Measurements from ENCODE around the gene STRA8.

Gene STRA8

GRCh38 chr7:135195968-135196629 is 37.5 kb upstream of the STRA8 start:
- H3K4me3 ChIP-seq (ENCODE audit: severe bottlenecking) = no peak overlapping the region
- H3K27me3 ChIP-seq (ENCODE audit: insufficient read depth, poor library complexity, severe bottlenecking) = no peaks in the 10 kb centered on the region
- TF ChIP-seq CTCF (IDR thresholded peaks at IDR 0.05; ENCODE audit: poor library complexity, severe bottlenecking) = no peak
- no peak overlapping the region for H3K27ac ChIP-seq (ENCODE audit: poor library complexity, severe bottlenecking)
- no peak for ATAC-seq (ENCODE audit: low read depth)
- no peaks in the 10 kb centered on the region for H3K9me3 ChIP-seq (ENCODE audit: severe bottlenecking)
- no peak for DNase-seq (ENCODE audit: low spot score)
- peaks cover 12% of the 10 kb centered on the region for H3K4me1 ChIP-seq (ENCODE audit: insufficient read depth, poor library complexity, severe bottlenecking)
- H3K36me3 ChIP-seq (ENCODE audit: low read depth) = peaks cover 57% of the 10 kb centered on the region

GRCh38 chr7:135197343-135197742 is 36.3 kb upstream of the STRA8 start:
- DNase-seq (ENCODE audit: low spot score) (no peak), ATAC-seq (ENCODE audit: low read depth) (no peak)
- H3K27ac ChIP-seq (ENCODE audit: poor library complexity, severe bottlenecking) = no peak overlapping the region
- peaks cover 12% of the 10 kb centered on the region for H3K4me1 ChIP-seq (ENCODE audit: insufficient read depth, poor library complexity, severe bottlenecking)
- TF ChIP-seq CTCF (IDR thresholded peaks at IDR 0.05; ENCODE audit: poor library complexity, severe bottlenecking) = no peak
- no peaks in the 10 kb centered on the region for H3K9me3 ChIP-seq (ENCODE audit: severe bottlenecking)
- no peaks in the 10 kb centered on the region for H3K27me3 ChIP-seq (ENCODE audit: insufficient read depth, poor library complexity, severe bottlenecking)
- peaks cover 61% of the 10 kb centered on the region for H3K36me3 ChIP-seq (ENCODE audit: low read depth)
- H3K4me3 ChIP-seq (ENCODE audit: severe bottlenecking) = no peak overlapping the region

- H3K4me3 ChIP-seq (ENCODE audit: severe bottlenecking) = no peak overlapping the region
- ATAC-seq (ENCODE audit: low read depth) (no peak), DNase-seq (ENCODE audit: low spot score) (no peak)
- no peaks in the 10 kb centered on the region for H3K27me3 ChIP-seq (ENCODE audit: insufficient read depth, poor library complexity, severe bottlenecking)
- H3K4me1 ChIP-seq (ENCODE audit: insufficient read depth, poor library complexity, severe bottlenecking) = peaks cover 10% of the 10 kb centered on the region
- TF ChIP-seq CTCF (IDR thresholded peaks at IDR 0.05; ENCODE audit: poor library complexity, severe bottlenecking) = no peak
- H3K9me3 ChIP-seq (ENCODE audit: severe bottlenecking) = no peaks in the 10 kb centered on the region
- H3K36me3 ChIP-seq (ENCODE audit: low read depth) = peaks cover 66% of the 10 kb centered on the region
- no peak overlapping the region for H3K27ac ChIP-seq (ENCODE audit: poor library complexity, severe bottlenecking)
These were observed 35.6 kb upstream of the STRA8 start for GRCh38 chr7:135197906-135198655.

GRCh38 chr7:135199439-135199838 is 34.2 kb upstream of the STRA8 start:
- Histone ChIP-seq H3K4me1 (ENCODE audit: insufficient read depth, poor library complexity, severe bottlenecking) (peaks cover 9% of the 10 kb centered on the region), H3K27me3 (ENCODE audit: insufficient read depth, poor library complexity, severe bottlenecking) (no peaks in the 10 kb centered on the region), H3K4me3 (ENCODE audit: severe bottlenecking) (no peak overlapping the region), H3K9me3 (ENCODE audit: severe bottlenecking) (no peaks in the 10 kb centered on the region), H3K36me3 (ENCODE audit: low read depth) (peaks cover 74% of the 10 kb centered on the region), H3K27ac (ENCODE audit: poor library complexity, severe bottlenecking) (no peak overlapping the region)
- no peak for TF ChIP-seq CTCF (IDR thresholded peaks at IDR 0.05; ENCODE audit: poor library complexity, severe bottlenecking)
- ATAC-seq (ENCODE audit: low read depth) (no peak), DNase-seq (ENCODE audit: low spot score) (no peak)

Data from RWPE2 (cell line).